GM12872 (cell line): ENCODE measurements around the gene CCDC186.

Experiments
- TF ChIP-seq, protein P1 (sequence below): IDR thresholded peaks from 3 replicates; pipeline ENCODE4 v1.5.1; 2011; ENCODE audit warnings: low read depth, mild to moderate bottlenecking, low read length, moderate library complexity; ENCODE audit not compliant: insufficient read depth

The CCDC186 gene

DNA sequence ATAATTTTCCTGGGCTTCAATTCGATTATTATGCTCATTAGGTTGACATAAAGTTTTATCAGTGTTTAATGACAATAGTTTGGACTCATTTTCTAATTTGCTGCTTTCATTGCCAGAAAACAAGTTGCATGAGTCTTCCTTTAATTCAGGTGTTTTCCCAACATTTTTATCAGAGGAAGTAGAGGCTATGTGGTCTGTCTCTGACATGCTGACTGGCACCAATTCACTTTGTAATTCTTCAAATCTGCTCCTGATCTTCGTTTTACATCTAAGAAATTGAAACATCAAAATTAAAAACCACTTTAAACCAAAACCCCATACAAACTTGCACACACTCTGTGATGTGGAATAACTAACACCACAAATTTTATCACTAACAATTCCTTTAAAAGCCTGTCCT lies 10.9 kb downstream of the CCDC186 start:
- TF ChIP-seq, protein P1, sequence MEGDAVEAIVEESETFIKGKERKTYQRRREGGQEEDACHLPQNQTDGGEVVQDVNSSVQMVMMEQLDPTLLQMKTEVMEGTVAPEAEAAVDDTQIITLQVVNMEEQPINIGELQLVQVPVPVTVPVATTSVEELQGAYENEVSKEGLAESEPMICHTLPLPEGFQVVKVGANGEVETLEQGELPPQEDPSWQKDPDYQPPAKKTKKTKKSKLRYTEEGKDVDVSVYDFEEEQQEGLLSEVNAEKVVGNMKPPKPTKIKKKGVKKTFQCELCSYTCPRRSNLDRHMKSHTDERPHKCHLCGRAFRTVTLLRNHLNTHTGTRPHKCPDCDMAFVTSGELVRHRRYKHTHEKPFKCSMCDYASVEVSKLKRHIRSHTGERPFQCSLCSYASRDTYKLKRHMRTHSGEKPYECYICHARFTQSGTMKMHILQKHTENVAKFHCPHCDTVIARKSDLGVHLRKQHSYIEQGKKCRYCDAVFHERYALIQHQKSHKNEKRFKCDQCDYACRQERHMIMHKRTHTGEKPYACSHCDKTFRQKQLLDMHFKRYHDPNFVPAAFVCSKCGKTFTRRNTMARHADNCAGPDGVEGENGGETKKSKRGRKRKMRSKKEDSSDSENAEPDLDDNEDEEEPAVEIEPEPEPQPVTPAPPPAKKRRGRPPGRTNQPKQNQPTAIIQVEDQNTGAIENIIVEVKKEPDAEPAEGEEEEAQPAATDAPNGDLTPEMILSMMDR, result no peak

- TF ChIP-seq, protein P1, result no peak
These were observed 16.1 kb downstream of the CCDC186 start for GRCh38 chr10:114157912-114158311.

DNA sequence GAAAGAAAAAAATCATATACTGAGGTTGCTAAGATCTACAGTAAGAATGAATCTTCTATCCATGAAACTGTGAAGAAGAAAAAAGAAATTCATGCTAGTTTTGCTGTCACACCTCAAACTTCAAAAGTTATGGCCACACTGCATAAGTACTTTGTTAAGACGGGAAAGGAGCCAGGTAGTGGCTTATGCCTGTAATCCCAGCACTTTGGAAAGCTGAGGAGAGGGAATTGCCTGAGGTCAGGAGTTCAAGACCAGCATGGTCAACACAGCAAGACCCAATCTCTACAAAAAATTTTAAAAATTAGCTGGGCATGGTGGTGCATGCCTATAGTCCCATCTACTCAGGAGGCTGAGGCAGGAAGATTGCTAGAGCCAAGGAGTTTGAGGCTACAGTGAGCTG lies 22.1 kb downstream of the CCDC186 start:
- TF ChIP-seq, protein P1, result no peak

GRCh38 chr10:114151486-114151885 lies 22.5 kb downstream of the CCDC186 start:
- TF ChIP-seq, protein P1, result no peak

GRCh38 chr10:114143160-114143559 lies 30.8 kb downstream of the CCDC186 start:
- TF ChIP-seq, protein P1, result no peak

DNA sequence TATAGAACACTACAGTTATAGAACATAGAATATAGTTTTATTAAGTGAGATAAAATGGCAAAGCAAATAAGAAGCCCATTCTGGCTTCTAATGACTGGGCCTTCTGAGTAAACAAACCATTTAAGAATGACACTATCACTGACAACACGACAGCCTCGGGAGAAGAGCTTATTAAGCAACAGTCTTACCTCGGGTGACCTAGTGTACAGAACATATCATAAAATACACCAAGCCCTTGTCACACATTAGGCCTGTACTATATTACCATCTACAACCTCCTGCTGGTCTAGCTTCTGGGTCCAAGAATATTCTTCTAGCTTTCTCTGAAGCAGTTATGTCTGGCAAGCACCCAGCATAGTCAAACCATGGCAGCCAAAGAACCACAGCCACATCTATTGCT lies 32.0 kb downstream of the CCDC186 start:
- TF ChIP-seq, protein P1, result no peak

DNA sequence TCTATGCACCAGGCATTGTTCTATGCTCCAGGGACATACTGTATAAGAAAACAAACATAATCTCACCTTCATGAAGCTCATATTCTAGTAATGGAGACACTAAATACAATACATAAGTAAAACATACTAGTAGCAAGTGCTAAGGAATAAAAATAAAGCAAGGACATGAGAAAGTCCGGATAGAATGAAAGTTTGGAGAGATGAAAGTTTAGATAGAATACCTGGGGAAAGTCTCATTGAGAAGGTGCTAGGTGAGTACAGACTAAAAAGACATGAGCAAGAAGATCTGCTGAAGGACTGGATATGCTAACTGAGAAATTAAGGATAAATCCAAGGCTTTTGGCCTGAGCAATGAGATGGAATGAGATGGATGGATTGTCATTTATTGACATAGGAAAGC lies 34.0 kb downstream of the CCDC186 start:
- TF ChIP-seq, protein P1, result no peak

DNA sequence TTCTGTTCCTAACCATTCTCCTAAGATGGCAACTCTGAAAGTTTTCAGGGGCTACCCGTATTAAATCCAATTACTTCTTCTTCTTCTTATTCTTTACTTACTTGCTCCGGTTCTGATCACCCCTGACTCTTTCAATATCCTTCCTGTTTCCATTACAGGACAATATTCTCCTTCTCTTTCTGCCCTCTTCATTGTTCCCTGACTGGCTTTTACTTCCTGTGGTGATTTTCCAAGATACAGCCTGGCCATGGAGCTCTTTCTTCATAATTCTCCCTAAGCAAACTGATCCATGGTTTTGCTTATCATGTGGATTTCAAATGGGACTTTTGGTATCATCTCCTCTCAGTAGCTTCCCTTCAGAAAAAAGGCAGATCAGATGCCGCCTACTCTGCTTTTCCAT lies 35.4 kb downstream of the CCDC186 start:
- TF ChIP-seq, protein P1, result no peak
